HCT116 (cell line): ENCODE measurements around the gene SEMA5A. TPM values are rescaled to one million over a fixed set of nuclear protein-coding genes. Genes with fewer than 3 reads are reported as not detected.

Experiments
- ATAC-seq: fragments of 200-7000 bp; cut with Tn5 transposase; 2 replicates; pipeline ENCODE4 v1.9.1; 2020; ENCODE audit warnings: mild to moderate bottlenecking, moderate library complexity
- BruUV-seq: library from RNA; stranded (reverse); fragments of 400-500 nt; replicated peaks from 2 replicates; lab custom pipeline; 2021; lab: Mats Ljungman, UMichigan
- CTCF ChIA-PET: fragments of 300-600 bp; sonication (Branson Sonifier 250); formaldehyde crosslinking; loops from one replicate; lab custom pipeline; 2021; ENCODE audit warnings: antibody characterized with exemption; lab: Charles Lee
- POLR2A ChIA-PET: fragments of 300-600, 350-600 bp; sonication (Branson Sonifier 250); formaldehyde crosslinking; loops from one replicate; lab custom pipeline; 2021; ENCODE audit warnings: antibody characterized with exemption; lab: Charles Lee
- RAD21 ChIA-PET, 2 experiments: fragments of 300-600 bp; sonication (Branson Sonifier 250); formaldehyde crosslinking; loops; one replicate each; lab custom pipeline; 2023; ENCODE audit warnings: low total read pairs in 2 of 2; ENCODE audit not compliant: uncharacterized antibody in 2 of 2, unreplicated experiment in 2 of 2, low non-redundant PET in 1 of 2; lab: Charles Lee
- DNase-seq: peaks from one replicate; pipeline ENCODE4 v3.0.0-alpha.2; 2010; ENCODE audit warnings: low read depth, low spot score
- H2AFZ ChIP-seq: fragments of 200-600 bp; shearing (Covaris generic), sonication (generic); 2 replicates; pipeline ENCODE4 v1.6.1; 2017; ENCODE audit warnings: low read depth, mixed run types, mixed read lengths, antibody characterized with exemption, low read length; ENCODE audit not compliant: poor library complexity, severe bottlenecking
- H3K27ac ChIP-seq: 2 replicates; pipeline ENCODE4 v1.5.1; 2012; ENCODE audit warnings: low read depth, low read length
- H3K27me3 ChIP-seq: fragments of 200-600 bp; sonication (generic); 2 replicates; pipeline ENCODE4 v1.6.1; 2016; ENCODE audit warnings: mixed run types, low read length, mixed read lengths; ENCODE audit not compliant: insufficient read depth
- H3K36me3 ChIP-seq, 2 experiments: fragments of 200-500 bp in 1 of 2; fragments of 200-600 bp in 1 of 2; sonication (Bioruptor generic) in 1 of 2; sonication (generic) in 1 of 2; 2 replicates each; pipeline versions ENCODE4 v1.5.1 to v1.6.1; 2014 to 2016; ENCODE audit warnings: low read length in 2 of 2, inconsistent platforms in 1 of 2, mixed read lengths in 1 of 2, mixed run types in 1 of 2; ENCODE audit not compliant: insufficient read depth in 2 of 2, control insufficient read depth in 1 of 2
- H3K4me1 ChIP-seq, 2 experiments: fragments of 200-600 bp in 1 of 2; sonication (generic) in 1 of 2; 2 replicates each; pipeline versions ENCODE4 v1.5.1 to v1.6.1; 2012 to 2017; ENCODE audit warnings: low read length in 2 of 2, inconsistent platforms in 1 of 2, mild to moderate bottlenecking in 1 of 2, mixed read lengths in 1 of 2, mixed run types in 1 of 2, moderate library complexity in 1 of 2; ENCODE audit not compliant: insufficient read depth in 2 of 2, control insufficient read depth in 1 of 2
- H3K4me2 ChIP-seq: fragments of 200-600 bp; sonication (generic); 2 replicates; pipeline ENCODE4 v1.6.1; 2017; ENCODE audit warnings: mixed run types, low read length, mixed read lengths
- H3K4me3 ChIP-seq, 2 experiments: fragments of 200-600 bp in 1 of 2; sonication (generic) in 1 of 2; replicated peaks in 1 of 2; 2 replicates each; pipeline ENCODE4 v1.5.1; 2011 to 2016; ENCODE audit warnings: low read length in 2 of 2, control low read depth in 1 of 2, low read depth in 1 of 2, mild to moderate bottlenecking in 1 of 2, mixed read lengths in 1 of 2, mixed run types in 1 of 2
- H3K79me2 ChIP-seq: fragments of 200-600 bp; sonication (generic); 2 replicates; pipeline ENCODE4 v1.6.1; 2017; ENCODE audit warnings: mild to moderate bottlenecking, mixed run types, low read length, moderate library complexity, mixed read lengths; ENCODE audit not compliant: insufficient read depth
- H3K9ac ChIP-seq: fragments of 200-600 bp; sonication (generic); 2 replicates; pipeline ENCODE4 v1.6.1; 2016; ENCODE audit warnings: low read length, mixed read lengths
- H3K9me2 ChIP-seq: fragments of 200-600 bp; sonication (generic), shearing (Covaris generic); 2 replicates; pipeline ENCODE4 v1.6.1; 2017; ENCODE audit warnings: mixed run types, mild to moderate bottlenecking, moderate library complexity; ENCODE audit not compliant: insufficient read depth
- H3K9me3 ChIP-seq, 2 experiments: fragments of 200-500 bp in 1 of 2; fragments of 200-600 bp in 1 of 2; sonication (Bioruptor generic) in 1 of 2; sonication (generic) in 1 of 2; 2 replicates each; pipeline ENCODE4 v1.6.1; 2014 to 2017; ENCODE audit warnings: low read length in 2 of 2, mixed read lengths in 2 of 2, inconsistent platforms in 1 of 2, low read depth in 1 of 2, mild to moderate bottlenecking in 1 of 2, mixed run types in 1 of 2, moderate library complexity in 1 of 2; ENCODE audit not compliant: control insufficient read depth in 1 of 2, insufficient read depth in 1 of 2
- H4K20me1 ChIP-seq: fragments of 200-600 bp; sonication (generic), shearing (Covaris generic); 2 replicates; pipeline ENCODE4 v1.6.1; 2017; ENCODE audit warnings: mixed run types, mild to moderate bottlenecking, moderate library complexity; ENCODE audit not compliant: insufficient read depth
- ATF3 ChIP-seq: IDR thresholded peaks from 2 replicates; pipeline ENCODE4 v1.6.1; 2012
- CBX3 ChIP-seq: IDR thresholded peaks from 2 replicates; pipeline ENCODE4 v1.6.1; 2012; ENCODE audit warnings: low read depth
- CEBPB ChIP-seq: IDR thresholded peaks from 2 replicates; pipeline ENCODE4 v1.6.1; 2012; ENCODE audit warnings: low read depth
- EGR1 ChIP-seq: IDR thresholded peaks from 2 replicates; pipeline ENCODE4 v1.6.1; 2012; ENCODE audit warnings: low read depth
- ELF1 ChIP-seq: IDR thresholded peaks from 2 replicates; pipeline ENCODE4 v1.6.1; 2012; ENCODE audit warnings: low read depth, borderline replicate concordance
- EZH2 ChIP-seq: fragments of 200-600 bp; sonication (generic); IDR thresholded peaks from 2 replicates; pipeline ENCODE4 v1.6.1; 2017; ENCODE audit warnings: antibody characterized with exemption, mixed run types
- FOSL1 ChIP-seq: IDR thresholded peaks from 2 replicates; pipeline ENCODE4 v1.6.1; 2012; ENCODE audit warnings: low read depth
- JUND ChIP-seq: IDR thresholded peaks from 2 replicates; pipeline ENCODE4 v1.6.1; 2012
- MAX ChIP-seq: IDR thresholded peaks from 2 replicates; pipeline ENCODE4 v1.6.1; 2012
- POLR2A ChIP-seq: IDR thresholded peaks from 2 replicates; pipeline ENCODE4 v1.7.0; 2011; ENCODE audit warnings: borderline replicate concordance; ENCODE audit not compliant: insufficient read depth, insufficient read length; ENCODE audit errors: extremely low read depth
- POLR2AphosphoS5 ChIP-seq: IDR thresholded peaks from 2 replicates; pipeline ENCODE4 v1.6.1; 2011; ENCODE audit warnings: mild to moderate bottlenecking, low read depth, low read length, moderate library complexity
- SIN3A ChIP-seq: IDR thresholded peaks from 2 replicates; pipeline ENCODE4 v1.6.1; 2012; ENCODE audit warnings: low read depth
- SP1 ChIP-seq: IDR thresholded peaks from 2 replicates; pipeline ENCODE4 v1.6.1; 2012; ENCODE audit warnings: low read depth
- SRF ChIP-seq: IDR thresholded peaks from 2 replicates; pipeline ENCODE4 v1.6.1; 2012; ENCODE audit warnings: low read depth
- TCF7L2 ChIP-seq: IDR thresholded peaks from 2 replicates; pipeline ENCODE4 v1.7.0; 2011; ENCODE audit warnings: borderline replicate concordance, inconsistent platforms; ENCODE audit not compliant: insufficient read depth, insufficient read length; ENCODE audit errors: extremely low read depth
- ZNF274 ChIP-seq: fragments of 200-500 bp; sonication (Bioruptor generic); IDR thresholded peaks from 2 replicates; pipeline ENCODE4 v1.6.1; 2014; ENCODE audit warnings: mild to moderate bottlenecking, low read depth, low read length, inconsistent platforms
- intact Hi-C: fragments of 100-400 bp; cut with micrococcal nuclease; formaldehyde crosslinking; loops from 2 replicates; pipeline ENCODE4 v1.10.0; 2022
- total RNA-seq: library from RNA; stranded (reverse); gene quantifications from one replicate; pipeline ENCODE4 v1.2.1, GENCODE V29; 2021; ENCODE audit not compliant: unreplicated experiment
- TF ChIP-seq, protein P1 (sequence below), 3 experiments: fragments of 200-600 bp in 1 of 3; sonication (generic) in 1 of 3; IDR thresholded peaks in 2 of 3; conservative IDR thresholded peaks in 1 of 3; 2 replicates each; pipeline ENCODE4 v1.5.1; 2012 to 2017; ENCODE audit warnings: low read depth in 2 of 3, low read length in 2 of 3, antibody characterized with exemption in 1 of 3, borderline replicate concordance in 1 of 3, control low read depth in 1 of 3, mild to moderate bottlenecking in 1 of 3, mixed read lengths in 1 of 3, mixed run types in 1 of 3, moderate library complexity in 1 of 3; ENCODE audit not compliant: insufficient read depth in 1 of 3

SEMA5A gene
- total RNA-seq, 1 experiment from 2014 or later, result 0.02 TPM

- no peak overlapping the region for H3K9ac ChIP-seq
- H4K20me1 ChIP-seq, result no peaks in the 10 kb centered on the region
- no peaks in the 10 kb centered on the region for H3K4me1 ChIP-seq
- ChIA-PET RAD21 (no interaction called here), POLR2A (no interaction called here), CTCF (no interaction called here)
- H3K27ac ChIP-seq, result no peak overlapping the region
- H3K9me2 ChIP-seq, result no peaks in the 10 kb centered on the region
- H3K9me3 ChIP-seq, result peaks cover 5 to 25% of the 10 kb centered on the region in 2 experiments; a peak in 2 of 4 replicates
- H3K4me2 ChIP-seq, result no peak overlapping the region
- no TSS peak for BruUV-seq
- H3K27me3 ChIP-seq, result no peaks in the 10 kb centered on the region
- no peak overlapping the region for H3K4me3 ChIP-seq
- ATAC-seq, result no peak
- no peaks in the 10 kb centered on the region for H3K36me3 ChIP-seq
- H2AFZ ChIP-seq, result no peak overlapping the region
- no peak for DNase-seq
- intact Hi-C loops, result no loop called here
- TF ChIP-seq SRF (no peak), POLR2A (no peak), FOSL1 (no peak), JUND (no peak), POLR2AphosphoS5 (no peak), TCF7L2 (no peak), EZH2 (no peak), MAX (no peak), CBX3 (no peak), ELF1 (no peak), CEBPB (no peak), ATF3 (no peak), SIN3A (no peak), EGR1 (no peak), SP1 (no peak), ZNF274 (no peak)
- TF ChIP-seq, protein P1, sequence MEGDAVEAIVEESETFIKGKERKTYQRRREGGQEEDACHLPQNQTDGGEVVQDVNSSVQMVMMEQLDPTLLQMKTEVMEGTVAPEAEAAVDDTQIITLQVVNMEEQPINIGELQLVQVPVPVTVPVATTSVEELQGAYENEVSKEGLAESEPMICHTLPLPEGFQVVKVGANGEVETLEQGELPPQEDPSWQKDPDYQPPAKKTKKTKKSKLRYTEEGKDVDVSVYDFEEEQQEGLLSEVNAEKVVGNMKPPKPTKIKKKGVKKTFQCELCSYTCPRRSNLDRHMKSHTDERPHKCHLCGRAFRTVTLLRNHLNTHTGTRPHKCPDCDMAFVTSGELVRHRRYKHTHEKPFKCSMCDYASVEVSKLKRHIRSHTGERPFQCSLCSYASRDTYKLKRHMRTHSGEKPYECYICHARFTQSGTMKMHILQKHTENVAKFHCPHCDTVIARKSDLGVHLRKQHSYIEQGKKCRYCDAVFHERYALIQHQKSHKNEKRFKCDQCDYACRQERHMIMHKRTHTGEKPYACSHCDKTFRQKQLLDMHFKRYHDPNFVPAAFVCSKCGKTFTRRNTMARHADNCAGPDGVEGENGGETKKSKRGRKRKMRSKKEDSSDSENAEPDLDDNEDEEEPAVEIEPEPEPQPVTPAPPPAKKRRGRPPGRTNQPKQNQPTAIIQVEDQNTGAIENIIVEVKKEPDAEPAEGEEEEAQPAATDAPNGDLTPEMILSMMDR (IDR thresholded peaks at IDR 0.05 in 2 of 3, conservative IDR thresholded peaks at IDR 0.05 in 1 of 3; ENCODE audit: borderline replicate concordance in 1 of 3, insufficient read depth in 1 of 3, low read depth in 2 of 3, low read length in 2 of 3), result no peak
- H3K79me2 ChIP-seq, result no peaks in the 10 kb centered on the region
Measured at GRCh38 chr5:9342161-9342787, 203.6 kb downstream of the SEMA5A start.
